Kidney (tissue), 14 donors: ENCODE results near the gene CRADD. TPM values are rescaled to one million over a fixed set of nuclear protein-coding genes. Genes with fewer than 3 reads are reported as not detected.

Experiments used
- DNase-seq, 5 donors: peaks; one replicate each; pipeline ENCODE4 v3.0.0-alpha.2; 2013 to 2020
- FAIRE-seq: peaks from 2 replicates; lab custom pipeline; 2012; peaks lifted over from hg19 to GRCh38; lab: Jason Lieb, UNC
- H3K27ac ChIP-seq, 2 donors: one replicate each; pipeline ENCODE4 v1.7.0; 2013; ENCODE audit warnings: low read depth in 2 of 2, low read length in 2 of 2, inconsistent platforms in 1 of 2
- H3K27me3 ChIP-seq: one replicate; pipeline ENCODE4 v1.7.1; 2013; ENCODE audit warnings: low read length, inconsistent platforms; ENCODE audit not compliant: control insufficient read depth, insufficient read depth
- H3K36me3 ChIP-seq, 3 donors: one replicate each; pipeline versions ENCODE4 v1.7.0 to v1.7.1; 2013; ENCODE audit warnings: low read length in 3 of 3, control low read depth in 1 of 3, inconsistent platforms in 1 of 3; ENCODE audit not compliant: insufficient read depth in 3 of 3, control insufficient read depth in 2 of 3
- H3K4me1 ChIP-seq, 3 donors: one replicate each; pipeline versions ENCODE4 v1.7.0 to v1.7.1; 2013; ENCODE audit warnings: low read length in 3 of 3, inconsistent platforms in 1 of 3, low read depth in 1 of 3; ENCODE audit not compliant: control insufficient read depth in 2 of 3, insufficient read depth in 2 of 3
- H3K4me3 ChIP-seq, 3 donors: one replicate each; pipeline versions ENCODE4 v1.7.0 to v1.8.1; 2013; ENCODE audit warnings: low read length in 3 of 3, control low read depth in 1 of 3, inconsistent platforms in 1 of 3
- H3K9ac ChIP-seq, 3 donors: one replicate each; pipeline versions ENCODE4 v1.7.0 to v1.7.1; 2013; ENCODE audit warnings: low read length in 3 of 3, control low read depth in 1 of 3, inconsistent platforms in 1 of 3
- H3K9me3 ChIP-seq, 3 donors: one replicate each; pipeline versions ENCODE4 v1.7.0 to v1.7.1; 2013; ENCODE audit warnings: low read length in 3 of 3, control low read depth in 1 of 3, inconsistent platforms in 1 of 3; ENCODE audit not compliant: control insufficient read depth in 2 of 3, insufficient read depth in 1 of 3
- CTCF ChIP-seq: IDR thresholded peaks from 3 replicates; pipeline ENCODE4 v1.5.1; 2012; ENCODE audit warnings: mild to moderate bottlenecking, moderate library complexity, borderline replicate concordance; ENCODE audit not compliant: insufficient read depth; ENCODE audit errors: extremely low read depth
- intact Hi-C: fragments of 100-400 bp; cut with DNase I; formaldehyde crosslinking; loops from one replicate; pipeline ENCODE4 v1.11.1; 2022
- polyA plus RNA-seq: library from polyadenylated mRNA; stranded (reverse); fragments of 350-450 nt; fragmentation: Illumina TruSeq; extraction: RNeasy Lipid Tissue Mini Kit (QIAGEN cat#74804); gene quantifications from one replicate; pipeline ENCODE4 v1.2.3, GENCODE V29; 2014; ENCODE audit warnings: low read depth, low replicate concordance; ENCODE audit not compliant: insufficient read depth
- total RNA-seq: library from RNA; stranded (reverse); fragmentation: NEBNext Ultra II Directional; extraction: Animal tissue kit (Norgen Biotek cat#: 25700); gene quantifications from one replicate; pipeline ENCODE4 v1.2.1, GENCODE V29; 2021
- donor health status: control.
- donor health status: control.
- donor health status: control.
- donor health status: control.
- donor health status: control.
- donor health status: DM: yes; HTN: yes; CAD: no.
- donor health status: Normal renal cell carcinoma (clear cell type).

The CRADD gene
- total and polyA plus RNA-seq, 2 donors from 2014 or later: 19.1 to 28.8 TPM

GRCh38 chr12:93743229-93743998 is 66.2 kb downstream of the CRADD start:
- H3K9me3 ChIP-seq: no peaks in the 10 kb centered on the region
- FAIRE-seq: no peak

GRCh38 chr12:93743999-93744689 is 67.0 kb downstream of the CRADD start:
- H3K27me3 ChIP-seq: no peaks in the 10 kb centered on the region
- FAIRE-seq: no peak
- TF ChIP-seq CTCF: no peak
- H3K4me1 ChIP-seq: peaks cover 2 to 19% (median 8%) of the 10 kb centered on the region in 3 donors
- H3K9me3 ChIP-seq: no peaks in the 10 kb centered on the region
- peak overlapping the region; percentile 13 to 14 for H3K27ac ChIP-seq
- H3K9ac ChIP-seq: no peak overlapping the region
- no peak overlapping the region for H3K4me3 ChIP-seq
- DNase-seq: no peak
- intact Hi-C loops: no loop called here
- H3K36me3 ChIP-seq: no peaks in the 10 kb centered on the region

More at GRCh38 chr12:93743229-93743998, 66.2 kb downstream of the CRADD start:
- peak overlapping the region in 2 of 3 donors; percentile 89 to 93 for H3K4me3 ChIP-seq
- no peak for TF ChIP-seq CTCF
- peaks cover 2 to 19% (median 8%) of the 10 kb centered on the region in 3 donors for H3K4me1 ChIP-seq
- H3K9ac ChIP-seq: peak overlapping the region in 2 of 3 donors; percentile 18 to 85
- no peak for DNase-seq
- H3K27me3 ChIP-seq: no peaks in the 10 kb centered on the region
- H3K27ac ChIP-seq: peak overlapping the region; percentile 94 to 97
- intact Hi-C loops: no loop called here
- no peaks in the 10 kb centered on the region for H3K36me3 ChIP-seq

GRCh38 chr12:93745286-93745685 is 68.1 kb downstream of the CRADD start:
- Histone ChIP-seq H3K4me1 (peaks cover 2 to 19% (median 8%) of the 10 kb centered on the region in 3 donors), H3K4me3 (no peak overlapping the region), H3K36me3 (no peaks in the 10 kb centered on the region), H3K27ac (no peak overlapping the region), H3K27me3 (no peaks in the 10 kb centered on the region), H3K9me3 (no peaks in the 10 kb centered on the region), H3K9ac (no peak overlapping the region)
- no peak for FAIRE-seq
- DNase-seq: no peak
- no peak for TF ChIP-seq CTCF
- intact Hi-C loops: no loop called here
